H1 (cell line): ENCODE measurements around the gene NOC4L. TPM values are rescaled to one million over a fixed set of nuclear protein-coding genes. Genes with fewer than 3 reads are reported as not detected.

Experiments
- CTCF ChIA-PET: fragments of 300-600 bp; sonication (Branson Sonifier 250); formaldehyde crosslinking; loops from one replicate; lab custom pipeline; 2021; ENCODE audit not compliant: partially characterized antibody; lab: Charles Lee
- POLR2A ChIA-PET: fragments of 300-600 bp; sonication (Branson Sonifier 250); formaldehyde crosslinking; loops from one replicate; lab custom pipeline; 2021; ENCODE audit warnings: inconsistent platforms; ENCODE audit not compliant: partially characterized antibody; lab: Charles Lee
- DNase-seq, 2 experiments: peaks; one replicate each; pipeline versions ENCODE4 v3.0.0 to v3.0.0-alpha.2; 2010 to 2022; ENCODE audit warnings: low spot score in 2 of 2, low read depth in 1 of 2, mixed read lengths in 1 of 2
- FAIRE-seq: peaks from 2 replicates; lab custom pipeline; 2011; peaks lifted over from hg19 to GRCh38; lab: Jason Lieb, UNC
- H2AFZ ChIP-seq: 2 replicates; pipeline ENCODE4 v1.8.1; 2012; ENCODE audit warnings: low read length, inconsistent platforms
- H2AK5ac ChIP-seq: 2 replicates; pipeline ENCODE4 v1.6.1; 2013; ENCODE audit warnings: low read depth, low read length
- H2BK120ac ChIP-seq: replicated peaks from 2 replicates; pipeline ENCODE3; 2013; ENCODE audit warnings: low read depth, low read length, inconsistent platforms
- H2BK12ac ChIP-seq: 2 replicates; pipeline ENCODE4 v1.6.1; 2013; ENCODE audit warnings: low read depth, low read length
- H2BK15ac ChIP-seq: 2 replicates; pipeline ENCODE4 v1.6.1; 2013; ENCODE audit warnings: low read length
- H2BK20ac ChIP-seq: 2 replicates; pipeline ENCODE4 v1.6.1; 2013; ENCODE audit warnings: low read length
- H2BK5ac ChIP-seq: 2 replicates; pipeline ENCODE4 v1.6.1; 2013; ENCODE audit warnings: low read depth, low read length
- H3K14ac ChIP-seq: 2 replicates; pipeline ENCODE4 v1.6.1; 2013; ENCODE audit warnings: inconsistent platforms; ENCODE audit not compliant: insufficient read length
- H3K18ac ChIP-seq: 2 replicates; pipeline ENCODE4 v1.6.1; 2013; ENCODE audit warnings: low read length; ENCODE audit errors: extremely low read depth
- H3K23ac ChIP-seq: 2 replicates; pipeline ENCODE4 v1.6.1; 2013; ENCODE audit warnings: inconsistent platforms; ENCODE audit not compliant: insufficient read length
- H3K23me2 ChIP-seq: 2 replicates; pipeline ENCODE4 v1.6.1; 2013; ENCODE audit warnings: low read depth, low read length
- H3K27ac ChIP-seq: 2 replicates; pipeline ENCODE4 v1.6.1; 2011; ENCODE audit warnings: low read depth, low read length, inconsistent platforms
- H3K27me3 ChIP-seq, 4 experiments: replicated peaks in 1 of 4; 1 replicate in 1 of 4; 2 replicates in 3 of 4; pipeline versions ENCODE4 v1.6.1 to v1.8.1; 2011 to 2013; ENCODE audit warnings: low read length in 3 of 4, mild to moderate bottlenecking in 3 of 4, inconsistent platforms in 2 of 4, mixed read lengths in 2 of 4, moderate library complexity in 1 of 4; ENCODE audit not compliant: control insufficient read depth in 3 of 4, insufficient read depth in 3 of 4; ENCODE audit errors: extremely low read depth in 1 of 4
- H3K36me3 ChIP-seq, 4 experiments: 2 replicates each; pipeline versions ENCODE4 v1.6.1 to v1.8.1; 2011 to 2013; ENCODE audit warnings: mild to moderate bottlenecking in 4 of 4, low read length in 3 of 4, moderate library complexity in 2 of 4, control low read depth in 1 of 4, inconsistent platforms in 1 of 4; ENCODE audit not compliant: insufficient read depth in 4 of 4, control insufficient read depth in 2 of 4
- H3K4ac ChIP-seq: replicated peaks from 2 replicates; pipeline ENCODE3; 2013; ENCODE audit warnings: low read length, low read depth, mixed read lengths, inconsistent platforms; ENCODE audit not compliant: insufficient read length
- H3K4me1 ChIP-seq, 4 experiments: replicated peaks in 1 of 4; 1 replicate in 1 of 4; 2 replicates in 3 of 4; pipeline versions ENCODE4 v1.6.1 to v1.8.1; 2011 to 2013; ENCODE audit warnings: low read length in 3 of 4, inconsistent platforms in 2 of 4, mixed read lengths in 1 of 4; ENCODE audit not compliant: insufficient read depth in 4 of 4, control insufficient read depth in 3 of 4
- H3K4me2 ChIP-seq, 2 experiments: 2 replicates each; pipeline versions ENCODE4 v1.6.1 to v1.8.1; 2011 to 2013; ENCODE audit warnings: low read depth in 2 of 2, low read length in 2 of 2, control low read depth in 1 of 2, inconsistent platforms in 1 of 2, mild to moderate bottlenecking in 1 of 2; ENCODE audit not compliant: insufficient read depth in 1 of 2
- H3K4me3 ChIP-seq, 4 experiments: fragments of 200-600, 300-600 bp in 1 of 4; sonication (generic), shearing (Covaris generic), sonication (Bioruptor Twin) in 1 of 4; 2 replicates each; pipeline versions ENCODE4 v1.5.1 to v1.8.1; 2011 to 2016; ENCODE audit warnings: low read length in 4 of 4, low read depth in 3 of 4, control low read depth in 2 of 4, inconsistent platforms in 2 of 4, mild to moderate bottlenecking in 2 of 4, mixed read lengths in 1 of 4, moderate library complexity in 1 of 4; ENCODE audit not compliant: insufficient read depth in 2 of 4; ENCODE audit errors: extremely low read depth in 1 of 4
- H3K56ac ChIP-seq: replicated peaks from 2 replicates; pipeline ENCODE3; 2013; ENCODE audit warnings: low read depth, mild to moderate bottlenecking, mixed read lengths, low read length, inconsistent platforms; ENCODE audit not compliant: insufficient read length
- H3K79me1 ChIP-seq: 2 replicates; pipeline ENCODE4 v1.6.1; 2013; ENCODE audit warnings: low read depth, low read length, control low read depth
- H3K79me2 ChIP-seq, 2 experiments: 2 replicates each; pipeline versions ENCODE4 v1.6.1 to v1.8.1; 2012 to 2013; ENCODE audit warnings: low read length in 2 of 2, mild to moderate bottlenecking in 2 of 2, inconsistent platforms in 1 of 2; ENCODE audit not compliant: insufficient read depth in 2 of 2, control insufficient read depth in 1 of 2
- H3K9ac ChIP-seq, 4 experiments: replicated peaks in 1 of 4; 1 replicate in 1 of 4; 2 replicates in 3 of 4; pipeline versions ENCODE4 v1.6.1 to v1.8.1; 2011 to 2013; ENCODE audit warnings: low read depth in 3 of 4, low read length in 3 of 4, control low read depth in 2 of 4, mild to moderate bottlenecking in 2 of 4, moderate library complexity in 2 of 4, inconsistent platforms in 1 of 4; ENCODE audit errors: extremely low read depth in 1 of 4
- H3K9me3 ChIP-seq, 2 experiments: 2 replicates each; pipeline versions ENCODE4 v1.6.1 to v1.8.1; 2012 to 2013; ENCODE audit warnings: mild to moderate bottlenecking in 2 of 2, moderate library complexity in 2 of 2, control low read depth in 1 of 2, inconsistent platforms in 1 of 2, low read depth in 1 of 2, low read length in 1 of 2, mixed read lengths in 1 of 2; ENCODE audit not compliant: insufficient read depth in 2 of 2
- H4K20me1 ChIP-seq, 2 experiments: replicated peaks in 1 of 2; 2 replicates each; pipeline versions ENCODE3 to v1.8.1; 2011 to 2013; ENCODE audit warnings: inconsistent platforms in 2 of 2, low read length in 2 of 2, mild to moderate bottlenecking in 1 of 2; ENCODE audit not compliant: insufficient read depth in 2 of 2, control insufficient read depth in 1 of 2
- H4K5ac ChIP-seq: 2 replicates; pipeline ENCODE4 v1.6.1; 2013; ENCODE audit warnings: low read length, low read depth, mixed read lengths, inconsistent platforms; ENCODE audit not compliant: insufficient read length
- H4K8ac ChIP-seq: 2 replicates; pipeline ENCODE4 v1.8.0; 2013; ENCODE audit warnings: mild to moderate bottlenecking, moderate library complexity, low read length, inconsistent platforms; ENCODE audit not compliant: insufficient read depth; ENCODE audit errors: extremely low read depth
- H4K91ac ChIP-seq: replicated peaks from 2 replicates; pipeline ENCODE3; 2013; ENCODE audit warnings: low read length, mixed read lengths, inconsistent platforms; ENCODE audit not compliant: insufficient read length
- ASH2L ChIP-seq: fragments of 200-600, 300-600 bp; sonication (generic); IDR thresholded peaks from one replicate; pipeline ENCODE4 v1.7.1; 2017; ENCODE audit warnings: low read length
- ATF2 ChIP-seq: IDR thresholded peaks from 2 replicates; pipeline ENCODE4 v1.6.1; 2012; ENCODE audit warnings: low read length, inconsistent platforms
- ATF3 ChIP-seq: IDR thresholded peaks from 2 replicates; pipeline ENCODE4 v1.6.1; 2011; ENCODE audit warnings: low read depth, mild to moderate bottlenecking, low read length; ENCODE audit not compliant: insufficient read depth
- CEBPB ChIP-seq: IDR thresholded peaks from 2 replicates; pipeline ENCODE4 v1.6.1; 2012; ENCODE audit warnings: low read depth, low read length
- CREB1 ChIP-seq: IDR thresholded peaks from 2 replicates; pipeline ENCODE4 v1.6.1; 2012; ENCODE audit warnings: inconsistent platforms
- EGR1 ChIP-seq: IDR thresholded peaks from 2 replicates; pipeline ENCODE4 v1.6.1; 2011; ENCODE audit warnings: low read depth, low read length, borderline replicate concordance
- HDAC6 ChIP-seq: IDR thresholded peaks from one replicate; pipeline ENCODE4 v1.7.1; 2012; ENCODE audit warnings: low read depth, mild to moderate bottlenecking, inconsistent platforms, low read length, moderate library complexity
- MAX ChIP-seq: IDR thresholded peaks from 2 replicates; pipeline ENCODE4 v1.6.1; 2012; ENCODE audit warnings: inconsistent platforms
- PHF8 ChIP-seq: fragments of 200-600 bp; sonication (generic); conservative IDR thresholded peaks from 2 replicates; pipeline ENCODE4 v1.7.1; 2012; ENCODE audit warnings: low read depth, mild to moderate bottlenecking, inconsistent platforms, low read length, moderate library complexity
- POU5F1 ChIP-seq: IDR thresholded peaks from 2 replicates; pipeline ENCODE4 v1.6.1; 2011; ENCODE audit warnings: low read depth, mild to moderate bottlenecking, low read length, moderate library complexity
- RFX5 ChIP-seq: IDR thresholded peaks from 2 replicates; pipeline ENCODE4 v1.6.1; 2011; ENCODE audit warnings: low read depth, low read length, improper control_type of control experiment, borderline replicate concordance
- SAP30 ChIP-seq: fragments of 300-600 bp; sonication (generic); IDR thresholded peaks from 2 replicates; pipeline ENCODE4 v1.7.1; 2012; ENCODE audit warnings: low read length, moderate library complexity, mild to moderate bottlenecking, inconsistent platforms; ENCODE audit not compliant: insufficient read depth, insufficient replicate concordance
- WGBS, 2 experiments: shearing (Covaris generic) in 1 of 2; methylation state at CpG; one replicate each; pipeline versions ENCODE4 v1.1.6 to v1.1.7; 2013 to 2015; ENCODE audit warnings: low lambda C conversion rate in 2 of 2, mixed read lengths in 2 of 2, inconsistent platforms in 1 of 2, low coverage in 1 of 2, missing lambda C conversion rate in 1 of 2; ENCODE audit not compliant: insufficient replicate concordance in 2 of 2, insufficient coverage in 1 of 2, insufficient read length in 1 of 2; ENCODE audit errors: extremely low coverage in 1 of 2, missing lambda C conversion rate in 1 of 2; 5-methylcytosine and 5-hydroxymethylcytosine counted together
- polyA plus RNA-seq, 7 experiments: library from polyadenylated mRNA; depleted of rRNA in 3 of 7; stranded (reverse) in 5 of 7; unstranded in 2 of 7; fragments of >200 nt in 5 of 7; fragments of 200-250 nt in 2 of 7; gene quantifications; 1 replicate in 5 of 7; 2 replicates in 1 of 7; 4 replicates in 1 of 7; pipeline versions ENCODE4 v1.2.1 to v1.2.3, GENCODE V29; 2011 to 2013; ENCODE audit warnings: missing spikeins in 2 of 7, mixed read lengths in 2 of 7
- total RNA-seq: library from RNA; stranded (reverse); fragmentation: NEBNext Ultra II Directional; extraction: Animal tissue kit (Norgen Biotek cat#: 25700); gene quantifications from 2 replicates; pipeline ENCODE4 v1.2.1, GENCODE V29; 2021

NOC4L gene
- total and polyA plus RNA-seq, 2 of the 8 experiments (the other 6 are each of a cell fraction or from before 2014, with no cell fraction given), result 26.8 to 40.3 TPM

- no peak overlapping the region for H3K27ac ChIP-seq
- no peak overlapping the region for H4K91ac ChIP-seq
- no peak overlapping the region for H2BK120ac ChIP-seq
- no peak overlapping the region for H3K18ac ChIP-seq
- no peak overlapping the region for H2BK12ac ChIP-seq
- H2AFZ ChIP-seq, result no peak overlapping the region
- H3K79me1 ChIP-seq, result no peaks in the 10 kb centered on the region
- H4K8ac ChIP-seq, result no peak overlapping the region
- WGBS, 2 experiments, result 97% methylated on average over 14 of the region's 14 CpGs; no CpG with 5 or more reads in 1 of the 2 experiments
- FAIRE-seq (no peak), DNase-seq (no peak)
- no peaks in the 10 kb centered on the region for H3K79me2 ChIP-seq
- no peak overlapping the region for H2AK5ac ChIP-seq
- ChIA-PET POLR2A (no interaction called here), CTCF (no interaction called here)
- H3K4me3 ChIP-seq, result no peak overlapping the region
- H4K5ac ChIP-seq, result no peak overlapping the region
- no peak overlapping the region for H3K4ac ChIP-seq
- H3K56ac ChIP-seq, result no peak overlapping the region
- no peak overlapping the region for H2BK20ac ChIP-seq
- peaks cover 5% of the 10 kb centered on the region; the same call in 1 of the 2 replicates for H3K23me2 ChIP-seq
- no peak overlapping the region for H2BK5ac ChIP-seq
- peaks cover 2 to 22% (median 15%) of the 10 kb centered on the region in 4 experiments; a peak in 6 of 8 replicates for H3K36me3 ChIP-seq
- no peak overlapping the region for H3K9ac ChIP-seq
- no peak overlapping the region for H3K14ac ChIP-seq
- no peaks in the 10 kb centered on the region; a peak in 1 of 4 replicates for H3K9me3 ChIP-seq
- no peaks in the 10 kb centered on the region for H3K27me3 ChIP-seq
- no peak overlapping the region for H2BK15ac ChIP-seq
- H4K20me1 ChIP-seq, result peaks cover 0 to 6% of the 10 kb centered on the region in 2 experiments
- H3K4me2 ChIP-seq, result no peak overlapping the region
- no peak overlapping the region for H3K23ac ChIP-seq
- H3K4me1 ChIP-seq, result no peaks in the 10 kb centered on the region; a peak in 2 of 7 replicates
- TF ChIP-seq RFX5, result no peak
- no peak for TF ChIP-seq ATF2
- no peak for TF ChIP-seq CEBPB
- no peak for TF ChIP-seq EGR1
- TF ChIP-seq MAX, result no peak
- TF ChIP-seq SAP30, result no peak
- no peak for TF ChIP-seq HDAC6
- no peak for TF ChIP-seq CREB1
- no peak for TF ChIP-seq PHF8
- TF ChIP-seq ASH2L, result no peak
- no peak for TF ChIP-seq ATF3
- no peak for TF ChIP-seq POU5F1
Observed at GRCh38 chr12:132121283-132121682, 23.0 kb upstream of the NOC4L start.
